WTC11 (cell line): ENCODE data around the gene RAB6A. TPM values are rescaled to one million over a fixed set of nuclear protein-coding genes. Genes with fewer than 3 reads are reported as not detected.

Source experiments
- ATAC-seq: fragments of 200-7000 bp; cut with Tn5 transposase; 2 replicates; pipeline ENCODE4 v1.10.0; 2021; ENCODE audit warnings: mild to moderate bottlenecking, moderate library complexity
- CTCF ChIA-PET: fragments of 300-600 bp; sonication (Branson Sonifier 250); formaldehyde crosslinking; loops from one replicate; lab custom pipeline; 2021; ENCODE audit warnings: antibody characterized with exemption; lab: Charles Lee
- POLR2A ChIA-PET: fragments of 350-600 bp; sonication (Branson Sonifier 250); formaldehyde crosslinking; loops from one replicate; lab custom pipeline; 2021; ENCODE audit warnings: antibody characterized with exemption; lab: Charles Lee
- DNase-seq: peaks from one replicate; pipeline ENCODE4 v3.0.0; 2021; ENCODE audit warnings: low spot score
- H3K27ac Mint-ChIP-seq: 2 replicates; pipeline ENCODE4 v1.8.0; 2021; ENCODE audit warnings: mixed read lengths
- H3K27me3 Mint-ChIP-seq: 2 replicates; pipeline ENCODE4 v1.8.0; 2021; ENCODE audit warnings: low read depth, mild to moderate bottlenecking, moderate library complexity, mixed read lengths
- H3K36me3 Mint-ChIP-seq: 2 replicates; pipeline ENCODE4 v1.8.0; 2021; ENCODE audit warnings: mixed read lengths
- H3K4me1 Mint-ChIP-seq: 2 replicates; pipeline ENCODE4 v1.8.0; 2022; ENCODE audit warnings: mixed read lengths
- H3K4me3 Mint-ChIP-seq: 2 replicates; pipeline ENCODE4 v1.8.0; 2021; ENCODE audit warnings: mild to moderate bottlenecking, moderate library complexity, mixed read lengths
- H3K9me3 Mint-ChIP-seq: 2 replicates; pipeline ENCODE4 v1.8.0; 2021; ENCODE audit warnings: mixed read lengths
- ARID4B ChIP-seq: sonication (generic); formaldehyde crosslinking; IDR thresholded peaks from 2 replicates; pipeline ENCODE4 v1.8.0; 2023; ENCODE audit warnings: missing genetic modification reagents, mild to moderate bottlenecking, borderline replicate concordance
- CREB1 ChIP-seq: sonication (generic); formaldehyde crosslinking; IDR thresholded peaks from 2 replicates; pipeline ENCODE4 v1.8.0; 2023; ENCODE audit warnings: mild to moderate bottlenecking, missing genetic modification reagents
- ELF4 ChIP-seq: sonication (generic); formaldehyde crosslinking; IDR thresholded peaks from 2 replicates; pipeline ENCODE4 v1.8.1; 2022; ENCODE audit warnings: low read depth, mild to moderate bottlenecking, moderate library complexity, missing genetic modification reagents
- ETV6 ChIP-seq: sonication (generic); formaldehyde crosslinking; IDR thresholded peaks from 2 replicates; pipeline ENCODE4 v1.8.1; 2022; ENCODE audit warnings: mild to moderate bottlenecking, missing genetic modification reagents
- FOXJ3 ChIP-seq: sonication (generic); formaldehyde crosslinking; IDR thresholded peaks from 2 replicates; pipeline ENCODE4 v1.9.0; 2021; ENCODE audit warnings: missing genetic modification reagents, mild to moderate bottlenecking, borderline replicate concordance
- GABPB1 ChIP-seq: sonication (generic); formaldehyde crosslinking; IDR thresholded peaks from 2 replicates; pipeline ENCODE4 v1.8.1; 2023; ENCODE audit warnings: mild to moderate bottlenecking, missing genetic modification reagents
- NR3C1 ChIP-seq: sonication (generic); formaldehyde crosslinking; conservative IDR thresholded peaks from 2 replicates; pipeline ENCODE4 v1.8.1; 2023; ENCODE audit warnings: low read depth, mild to moderate bottlenecking, missing genetic modification reagents
- TCF7 ChIP-seq: sonication (generic); formaldehyde crosslinking; IDR thresholded peaks from 2 replicates; pipeline ENCODE4 v1.8.0; 2022; ENCODE audit warnings: mild to moderate bottlenecking, low read depth, missing genetic modification reagents, moderate library complexity
- TEAD4 ChIP-seq: sonication (generic); formaldehyde crosslinking; IDR thresholded peaks from 2 replicates; pipeline ENCODE4 v1.8.0; 2022; ENCODE audit warnings: mild to moderate bottlenecking, missing genetic modification reagents
- ZNF138 ChIP-seq: sonication (generic); formaldehyde crosslinking; conservative IDR thresholded peaks from 2 replicates; pipeline ENCODE4 v1.8.1; 2022; ENCODE audit warnings: mild to moderate bottlenecking, moderate library complexity, missing genetic modification reagents
- ZNF219 ChIP-seq: sonication (generic); formaldehyde crosslinking; IDR thresholded peaks from 2 replicates; pipeline ENCODE4 v1.8.0; 2023; ENCODE audit warnings: missing genetic modification reagents, mild to moderate bottlenecking, borderline replicate concordance
- ZNF317 ChIP-seq: sonication (generic); formaldehyde crosslinking; IDR thresholded peaks from 2 replicates; pipeline ENCODE4 v1.8.1; 2023; ENCODE audit warnings: low read depth, mild to moderate bottlenecking, moderate library complexity, missing genetic modification reagents, borderline replicate concordance
- ZNF425 ChIP-seq: fragments of 250-450 bp; sonication (Bioruptor Pico); conservative IDR thresholded peaks from 2 replicates; pipeline ENCODE4 v1.9.0; 2021; ENCODE audit warnings: mild to moderate bottlenecking
- total RNA-seq: library from RNA; stranded (reverse); gene quantifications from 3 replicates; pipeline ENCODE4 v1.2.3, GENCODE V29; 2021
- TF ChIP-seq, protein P1 (sequence below): sonication (generic); formaldehyde crosslinking; IDR thresholded peaks from 2 replicates; pipeline ENCODE4 v1.8.0; 2022; ENCODE audit warnings: mild to moderate bottlenecking, missing genetic modification reagents
- TF ChIP-seq, protein P2 (sequence below): sonication (generic); formaldehyde crosslinking; conservative IDR thresholded peaks from 2 replicates; pipeline ENCODE4 v1.8.1; 2023; ENCODE audit warnings: mild to moderate bottlenecking, low read depth, missing genetic modification reagents, moderate library complexity
- TF ChIP-seq, protein P3 (sequence below): sonication (generic); formaldehyde crosslinking; IDR thresholded peaks from 2 replicates; pipeline ENCODE4 v1.8.1; 2023; ENCODE audit warnings: mild to moderate bottlenecking, moderate library complexity, missing genetic modification reagents
- TF ChIP-seq, protein P4 (sequence below): fragments of 250-450 bp; sonication (Bioruptor Pico); IDR thresholded peaks from 2 replicates; pipeline ENCODE4 v1.9.0; 2021; ENCODE audit warnings: mild to moderate bottlenecking, borderline replicate concordance

The RAB6A gene
- total RNA-seq, 1 experiment from 2014 or later: 107 TPM

DNA sequence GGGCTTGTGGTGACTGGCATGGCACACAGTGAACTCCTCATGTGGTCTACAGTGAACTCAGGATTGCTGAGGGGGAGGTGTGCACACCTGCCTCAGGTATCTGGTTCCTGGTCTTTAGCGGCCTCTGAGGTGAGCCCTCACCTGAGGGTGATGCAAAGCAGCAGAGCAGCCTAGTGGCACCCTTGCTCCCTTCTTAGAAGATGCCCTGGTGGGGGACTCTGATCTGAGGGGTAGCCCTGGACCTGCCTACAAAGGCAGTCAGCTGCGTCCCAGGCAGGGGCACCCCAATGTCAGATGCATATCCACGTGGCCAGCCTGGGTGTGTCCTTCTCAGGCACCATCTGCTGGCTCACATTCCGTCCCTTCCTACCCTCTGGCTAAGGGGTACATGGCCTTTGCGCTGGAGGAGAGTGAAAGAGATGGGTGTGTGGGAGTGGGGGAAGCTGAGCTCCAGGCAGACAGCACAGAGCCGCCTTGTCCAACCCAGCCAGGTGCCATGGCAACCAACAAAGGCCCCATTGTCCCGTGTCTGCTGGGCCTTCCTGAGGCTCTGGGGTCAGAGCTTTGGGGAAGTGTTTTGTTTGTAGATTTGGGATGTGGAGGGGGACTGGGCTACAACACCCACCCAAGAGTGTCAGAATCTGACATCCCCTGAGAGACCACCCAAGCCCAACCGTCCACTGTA, 108.7 kb downstream of the RAB6A start (continued):
- TF ChIP-seq ARID4B (CRISPR knock-in tag): no peak
- TF ChIP-seq, protein P1, sequence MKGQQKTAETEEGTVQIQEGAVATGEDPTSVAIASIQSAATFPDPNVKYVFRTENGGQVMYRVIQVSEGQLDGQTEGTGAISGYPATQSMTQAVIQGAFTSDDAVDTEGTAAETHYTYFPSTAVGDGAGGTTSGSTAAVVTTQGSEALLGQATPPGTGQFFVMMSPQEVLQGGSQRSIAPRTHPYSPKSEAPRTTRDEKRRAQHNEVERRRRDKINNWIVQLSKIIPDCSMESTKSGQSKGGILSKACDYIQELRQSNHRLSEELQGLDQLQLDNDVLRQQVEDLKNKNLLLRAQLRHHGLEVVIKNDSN (CRISPR knock-in tag): no peak
- TF ChIP-seq NR3C1 (CRISPR knock-in tag): no peak
- TF ChIP-seq FOXJ3 (CRISPR knock-in tag): no peak
- TF ChIP-seq ETV6 (CRISPR knock-in tag): no peak
- TF ChIP-seq GABPB1 (CRISPR knock-in tag): no peak; the same call in 1 of the 2 replicates
- TF ChIP-seq, protein P2, sequence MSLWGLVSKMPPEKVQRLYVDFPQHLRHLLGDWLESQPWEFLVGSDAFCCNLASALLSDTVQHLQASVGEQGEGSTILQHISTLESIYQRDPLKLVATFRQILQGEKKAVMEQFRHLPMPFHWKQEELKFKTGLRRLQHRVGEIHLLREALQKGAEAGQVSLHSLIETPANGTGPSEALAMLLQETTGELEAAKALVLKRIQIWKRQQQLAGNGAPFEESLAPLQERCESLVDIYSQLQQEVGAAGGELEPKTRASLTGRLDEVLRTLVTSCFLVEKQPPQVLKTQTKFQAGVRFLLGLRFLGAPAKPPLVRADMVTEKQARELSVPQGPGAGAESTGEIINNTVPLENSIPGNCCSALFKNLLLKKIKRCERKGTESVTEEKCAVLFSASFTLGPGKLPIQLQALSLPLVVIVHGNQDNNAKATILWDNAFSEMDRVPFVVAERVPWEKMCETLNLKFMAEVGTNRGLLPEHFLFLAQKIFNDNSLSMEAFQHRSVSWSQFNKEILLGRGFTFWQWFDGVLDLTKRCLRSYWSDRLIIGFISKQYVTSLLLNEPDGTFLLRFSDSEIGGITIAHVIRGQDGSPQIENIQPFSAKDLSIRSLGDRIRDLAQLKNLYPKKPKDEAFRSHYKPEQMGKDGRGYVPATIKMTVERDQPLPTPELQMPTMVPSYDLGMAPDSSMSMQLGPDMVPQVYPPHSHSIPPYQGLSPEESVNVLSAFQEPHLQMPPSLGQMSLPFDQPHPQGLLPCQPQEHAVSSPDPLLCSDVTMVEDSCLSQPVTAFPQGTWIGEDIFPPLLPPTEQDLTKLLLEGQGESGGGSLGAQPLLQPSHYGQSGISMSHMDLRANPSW (CRISPR knock-in tag): no peak
- TF ChIP-seq, protein P3, sequence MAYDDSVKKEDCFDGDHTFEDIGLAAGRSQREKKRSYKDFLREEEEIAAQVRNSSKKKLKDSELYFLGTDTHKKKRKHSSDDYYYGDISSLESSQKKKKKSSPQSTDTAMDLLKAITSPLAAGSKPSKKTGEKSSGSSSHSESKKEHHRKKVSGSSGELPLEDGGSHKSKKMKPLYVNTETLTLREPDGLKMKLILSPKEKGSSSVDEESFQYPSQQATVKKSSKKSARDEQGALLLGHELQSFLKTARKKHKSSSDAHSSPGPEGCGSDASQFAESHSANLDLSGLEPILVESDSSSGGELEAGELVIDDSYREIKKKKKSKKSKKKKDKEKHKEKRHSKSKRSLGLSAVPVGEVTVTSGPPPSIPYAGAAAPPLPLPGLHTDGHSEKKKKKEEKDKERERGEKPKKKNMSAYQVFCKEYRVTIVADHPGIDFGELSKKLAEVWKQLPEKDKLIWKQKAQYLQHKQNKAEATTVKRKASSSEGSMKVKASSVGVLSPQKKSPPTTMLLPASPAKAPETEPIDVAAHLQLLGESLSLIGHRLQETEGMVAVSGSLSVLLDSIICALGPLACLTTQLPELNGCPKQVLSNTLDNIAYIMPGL (CRISPR knock-in tag): no peak
- TF ChIP-seq TEAD4 (CRISPR knock-in tag): no peak
- TF ChIP-seq ZNF219 (CRISPR knock-in tag): no peak
- TF ChIP-seq CREB1: no peak
- TF ChIP-seq ELF4: no peak
- TF ChIP-seq, all 79 proteins: peak for 0

DNA sequence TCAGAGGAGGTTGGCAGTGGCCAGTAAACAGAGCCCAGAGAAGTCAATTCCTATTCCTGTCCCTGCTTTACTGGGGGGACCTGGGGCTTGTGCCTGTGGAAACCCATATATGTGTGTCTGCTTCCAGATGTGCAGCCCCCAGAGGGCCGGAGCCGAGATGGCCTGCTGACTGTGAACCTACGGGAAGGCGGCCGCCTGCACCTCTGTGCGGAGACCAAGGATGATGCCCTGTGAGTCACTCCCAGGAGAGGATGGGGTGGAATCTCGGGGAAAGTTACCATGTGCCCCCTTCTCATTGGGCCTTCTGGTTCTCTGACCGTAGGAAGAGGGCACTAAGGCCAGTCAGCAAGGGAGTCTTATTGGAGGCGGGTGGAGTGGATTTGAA, 109.2 kb downstream of the RAB6A start:
- H3K27ac Mint-ChIP-seq: no peak overlapping the region
- DNase-seq: no peak
- CTCF ChIA-PET: interaction anchor here (4.8 kb wide), 1 partner anchor 26 kb away, joined by 30 read pairs; no protein-coding TSS in a partner anchor
- TF ChIP-seq ETV6 (CRISPR knock-in tag) (no peak), ZNF425 (no peak), TCF7 (CRISPR knock-in tag) (no peak), ZNF317 (CRISPR knock-in tag) (no peak), ZNF138 (CRISPR knock-in tag) (no peak)
- TF ChIP-seq, protein P4, sequence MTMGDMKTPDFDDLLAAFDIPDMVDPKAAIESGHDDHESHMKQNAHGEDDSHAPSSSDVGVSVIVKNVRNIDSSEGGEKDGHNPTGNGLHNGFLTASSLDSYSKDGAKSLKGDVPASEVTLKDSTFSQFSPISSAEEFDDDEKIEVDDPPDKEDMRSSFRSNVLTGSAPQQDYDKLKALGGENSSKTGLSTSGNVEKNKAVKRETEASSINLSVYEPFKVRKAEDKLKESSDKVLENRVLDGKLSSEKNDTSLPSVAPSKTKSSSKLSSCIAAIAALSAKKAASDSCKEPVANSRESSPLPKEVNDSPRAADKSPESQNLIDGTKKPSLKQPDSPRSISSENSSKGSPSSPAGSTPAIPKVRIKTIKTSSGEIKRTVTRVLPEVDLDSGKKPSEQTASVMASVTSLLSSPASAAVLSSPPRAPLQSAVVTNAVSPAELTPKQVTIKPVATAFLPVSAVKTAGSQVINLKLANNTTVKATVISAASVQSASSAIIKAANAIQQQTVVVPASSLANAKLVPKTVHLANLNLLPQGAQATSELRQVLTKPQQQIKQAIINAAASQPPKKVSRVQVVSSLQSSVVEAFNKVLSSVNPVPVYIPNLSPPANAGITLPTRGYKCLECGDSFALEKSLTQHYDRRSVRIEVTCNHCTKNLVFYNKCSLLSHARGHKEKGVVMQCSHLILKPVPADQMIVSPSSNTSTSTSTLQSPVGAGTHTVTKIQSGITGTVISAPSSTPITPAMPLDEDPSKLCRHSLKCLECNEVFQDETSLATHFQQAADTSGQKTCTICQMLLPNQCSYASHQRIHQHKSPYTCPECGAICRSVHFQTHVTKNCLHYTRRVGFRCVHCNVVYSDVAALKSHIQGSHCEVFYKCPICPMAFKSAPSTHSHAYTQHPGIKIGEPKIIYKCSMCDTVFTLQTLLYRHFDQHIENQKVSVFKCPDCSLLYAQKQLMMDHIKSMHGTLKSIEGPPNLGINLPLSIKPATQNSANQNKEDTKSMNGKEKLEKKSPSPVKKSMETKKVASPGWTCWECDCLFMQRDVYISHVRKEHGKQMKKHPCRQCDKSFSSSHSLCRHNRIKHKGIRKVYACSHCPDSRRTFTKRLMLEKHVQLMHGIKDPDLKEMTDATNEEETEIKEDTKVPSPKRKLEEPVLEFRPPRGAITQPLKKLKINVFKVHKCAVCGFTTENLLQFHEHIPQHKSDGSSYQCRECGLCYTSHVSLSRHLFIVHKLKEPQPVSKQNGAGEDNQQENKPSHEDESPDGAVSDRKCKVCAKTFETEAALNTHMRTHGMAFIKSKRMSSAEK (CRISPR knock-in tag): no peak
- peaks cover 31% of the 10 kb centered on the region for H3K4me1 Mint-ChIP-seq
- peaks cover 93% of the 10 kb centered on the region for H3K27me3 Mint-ChIP-seq
- H3K4me3 Mint-ChIP-seq: no peak overlapping the region
- no peaks in the 10 kb centered on the region for H3K9me3 Mint-ChIP-seq
- H3K36me3 Mint-ChIP-seq: no peaks in the 10 kb centered on the region
- POLR2A ChIA-PET: no interaction called here
- ATAC-seq: no peak
